GM21717 (cell line): ENCODE measurements around the gene DARS2.
"Not testable (repeated sequence)": the region's sequence is repeated elsewhere in the genome, so short reads cannot be mapped to it uniquely, and the experiment has no call there.

ENCODE experiments used
- ATAC-seq: cut with Tn5 transposase; IDR thresholded peaks from one replicate; pipeline ENCODE4 v1.9.1; 2021; ENCODE audit warnings: mild to moderate bottlenecking, moderate library complexity; ENCODE audit not compliant: unreplicated experiment

Gene DARS2

GRCh38 chr1:173862146-173862768 lies 37.8 kb downstream of the DARS2 start:
- not testable (repeated sequence) for ATAC-seq

GRCh38 chr1:173862769-173863223 lies 38.3 kb downstream of the DARS2 start:
- no peak for ATAC-seq

- ATAC-seq, result no peak
Observed at GRCh38 chr1:173863224-173864161, 39.0 kb downstream of the DARS2 start.

- no peak for ATAC-seq
Observed at GRCh38 chr1:173864179-173864867, 39.9 kb downstream of the DARS2 start.

GRCh38 chr1:173865468-173866164 lies 41.1 kb downstream of the DARS2 start:
- no peak for ATAC-seq

GRCh38 chr1:173866413-173867115 lies 42.1 kb downstream of the DARS2 start:
- no peak for ATAC-seq

- ATAC-seq, result no peak
Observed at GRCh38 chr1:173867141-173867752, 42.8 kb downstream of the DARS2 start.

GRCh38 chr1:173867753-173868265 lies 43.3 kb downstream of the DARS2 start, which contains the start of gene GAS5:
Gene GAS5 (minus strand): TSS chr1:173867989.
- peak; percentile 75 for ATAC-seq

- ATAC-seq, result peak; percentile 64
Observed at GRCh38 chr1:173868266-173869020, 44.0 kb downstream of the DARS2 start, which contains the start of gene ZBTB37. Gene ZBTB37 (plus strand): TSS chr1:173868380. CDS start chr1:173870226, 1,846 bp downstream.

- ATAC-seq, result no peak
Observed at GRCh38 chr1:173869021-173869359, 44.5 kb downstream of the DARS2 start.

- ATAC-seq, result no peak
Observed at GRCh38 chr1:173870252-173871075, 46.0 kb downstream of the DARS2 start.

- no peak for ATAC-seq
Observed at GRCh38 chr1:173871091-173871490, 46.6 kb downstream of the DARS2 start.

- no peak for ATAC-seq
Observed at GRCh38 chr1:173871500-173871899, 47.0 kb downstream of the DARS2 start.

GRCh38 chr1:173876732-173877131 lies 52.3 kb downstream of the DARS2 start:
- no peak for ATAC-seq

GRCh38 chr1:173878251-173878650 lies 53.8 kb downstream of the DARS2 start:
- no peak for ATAC-seq

GRCh38 chr1:173881117-173881516 lies 56.6 kb downstream of the DARS2 start:
- not testable (repeated sequence) for ATAC-seq

GRCh38 chr1:173884701-173885100 lies 60.2 kb downstream of the DARS2 start:
- ATAC-seq, result no peak
